Activated T-cell treated with anti-CD3 and anti-CD28 coated beads, Interleukin-2, amount 50 U/mL, for 72 hours (primary cell): ENCODE results near the gene RBMS1. TPM values are rescaled to one million over a fixed set of nuclear protein-coding genes. Genes with fewer than 3 reads are reported as not detected.

Experiments
- ATAC-seq, 2 donors: fragments of 150-1000 bp; cut with Tn5 transposase; replicated peaks in 1 of 2; 2 replicates each; pipeline ENCODE4 v1.10.0; 2021; ENCODE audit warnings: moderate library complexity in 2 of 2, mild to moderate bottlenecking in 1 of 2
- DNase-seq, 2 donors: peaks; one replicate each; pipeline ENCODE4 v3.0.0; 2021 to 2022; ENCODE audit warnings: mixed read lengths in 1 of 2
- H3K27ac Mint-ChIP-seq: one replicate; pipeline ENCODE4 v1.8.0; 2022; ENCODE audit warnings: mild to moderate bottlenecking, moderate library complexity, mixed read lengths
- H3K27me3 Mint-ChIP-seq: one replicate; pipeline ENCODE4 v1.8.0; 2022; ENCODE audit warnings: low read depth, mixed read lengths
- H3K36me3 Mint-ChIP-seq, 2 donors: one replicate each; pipeline ENCODE4 v1.8.0; 2022; ENCODE audit warnings: mixed read lengths in 2 of 2, mild to moderate bottlenecking in 1 of 2; ENCODE audit not compliant: insufficient read depth in 2 of 2
- H3K4me1 Mint-ChIP-seq: one replicate; pipeline ENCODE4 v1.8.0; 2022; ENCODE audit warnings: low read depth, mixed read lengths
- H3K4me3 Mint-ChIP-seq, 2 donors: one replicate each; pipeline ENCODE4 v1.8.0; 2022; ENCODE audit warnings: mild to moderate bottlenecking in 2 of 2, mixed read lengths in 2 of 2, moderate library complexity in 2 of 2
- H3K9me3 Mint-ChIP-seq, 2 donors: one replicate each; pipeline ENCODE4 v1.8.0; 2022; ENCODE audit warnings: mixed read lengths in 2 of 2
- total RNA-seq, 2 donors: library from RNA; stranded (reverse); gene quantifications; one replicate each; pipeline ENCODE4 v1.2.3, GENCODE V29; 2022

RBMS1 gene
- total RNA-seq, 2 donors from 2014 or later = 48.4 to 55.1 TPM

GRCh38 chr2:160474319-160474645 lies 19.3 kb downstream of the RBMS1 start:
- Mint-ChIP-seq H3K9me3 (no peaks in the 10 kb centered on the region), H3K4me3 (peak overlapping the region; percentile 73 to 89), H3K27ac (peak overlapping the region; percentile 91), H3K27me3 (no peaks in the 10 kb centered on the region), H3K4me1 (peaks cover 88% of the 10 kb centered on the region), H3K36me3 (peaks cover 0 to 2% of the 10 kb centered on the region in 2 donors)
- peak in 1 of 2 donors; percentile 14 for ATAC-seq
- no peak for DNase-seq

GRCh38 chr2:160473468-160474318 lies 19.9 kb downstream of the RBMS1 start:
- Mint-ChIP-seq H3K9me3 (no peaks in the 10 kb centered on the region), H3K36me3 (peaks cover 0 to 2% of the 10 kb centered on the region in 2 donors), H3K4me3 (peak overlapping the region; percentile 73 to 89), H3K4me1 (peaks cover 88% of the 10 kb centered on the region), H3K27ac (peak overlapping the region; percentile 95), H3K27me3 (no peaks in the 10 kb centered on the region)
- DNase-seq = no peak
- no peak for ATAC-seq

GRCh38 chr2:160472839-160473251 lies 20.8 kb downstream of the RBMS1 start:
- no peaks in the 10 kb centered on the region for H3K27me3 Mint-ChIP-seq
- ATAC-seq (peak; percentile 82 to 87), DNase-seq (no peak)
- peak overlapping the region; percentile 95 for H3K27ac Mint-ChIP-seq
- no peaks in the 10 kb centered on the region for H3K9me3 Mint-ChIP-seq
- H3K36me3 Mint-ChIP-seq = no peaks in the 10 kb centered on the region
- peak overlapping the region; percentile 73 to 81 for H3K4me3 Mint-ChIP-seq
- H3K4me1 Mint-ChIP-seq = peaks cover 88% of the 10 kb centered on the region

GRCh38 chr2:160471950-160472349 lies 21.7 kb downstream of the RBMS1 start:
- H3K36me3 Mint-ChIP-seq = no peaks in the 10 kb centered on the region
- H3K4me3 Mint-ChIP-seq = peak overlapping the region; percentile 46 to 86
- peaks cover 90% of the 10 kb centered on the region for H3K4me1 Mint-ChIP-seq
- DNase-seq = peak; percentile 35 to 43
- H3K27me3 Mint-ChIP-seq = no peaks in the 10 kb centered on the region
- H3K9me3 Mint-ChIP-seq = no peaks in the 10 kb centered on the region
- ATAC-seq = peak; percentile 40 to 60
- peak overlapping the region; percentile 95 for H3K27ac Mint-ChIP-seq

GRCh38 chr2:160469621-160470204 lies 23.9 kb downstream of the RBMS1 start:
- Mint-ChIP-seq H3K36me3 (no peaks in the 10 kb centered on the region), H3K27ac (peak overlapping the region; percentile 16), H3K27me3 (no peaks in the 10 kb centered on the region), H3K4me3 (peak overlapping the region; percentile 55 to 70), H3K9me3 (no peaks in the 10 kb centered on the region), H3K4me1 (peaks cover 96% of the 10 kb centered on the region)
- DNase-seq = no peak
- ATAC-seq = no peak

GRCh38 chr2:160469164-160469563 lies 24.4 kb downstream of the RBMS1 start:
- peak overlapping the region; percentile 55 to 70 for H3K4me3 Mint-ChIP-seq
- no peaks in the 10 kb centered on the region for H3K9me3 Mint-ChIP-seq
- no peaks in the 10 kb centered on the region for H3K36me3 Mint-ChIP-seq
- H3K4me1 Mint-ChIP-seq = peaks cover 96% of the 10 kb centered on the region
- DNase-seq = no peak
- H3K27ac Mint-ChIP-seq = peak overlapping the region; percentile 16
- H3K27me3 Mint-ChIP-seq = no peaks in the 10 kb centered on the region
- ATAC-seq = no peak

GRCh38 chr2:160467086-160467485 lies 26.5 kb downstream of the RBMS1 start:
- ATAC-seq (no peak), DNase-seq (no peak)
- Mint-ChIP-seq H3K27ac (peak overlapping the region; percentile 78), H3K4me1 (peaks cover 96% of the 10 kb centered on the region), H3K4me3 (peak overlapping the region; percentile 33 to 70), H3K9me3 (no peaks in the 10 kb centered on the region), H3K27me3 (no peaks in the 10 kb centered on the region), H3K36me3 (peaks cover 0 to 3% of the 10 kb centered on the region in 2 donors)

GRCh38 chr2:160465406-160465805 lies 28.2 kb downstream of the RBMS1 start:
- H3K27me3 Mint-ChIP-seq = no peaks in the 10 kb centered on the region
- peak overlapping the region; percentile 95 for H3K27ac Mint-ChIP-seq
- peaks cover 0 to 3% of the 10 kb centered on the region in 2 donors for H3K36me3 Mint-ChIP-seq
- peaks cover 91% of the 10 kb centered on the region for H3K4me1 Mint-ChIP-seq
- peak overlapping the region; percentile 42 to 64 for H3K4me3 Mint-ChIP-seq
- ATAC-seq (peak; percentile 91 to 94), DNase-seq (peak; percentile 40 to 65)
- no peaks in the 10 kb centered on the region for H3K9me3 Mint-ChIP-seq

GRCh38 chr2:160465002-160465401 lies 28.6 kb downstream of the RBMS1 start:
- DNase-seq (no peak), ATAC-seq (no peak)
- peak overlapping the region; percentile 95 for H3K27ac Mint-ChIP-seq
- peaks cover 0 to 3% of the 10 kb centered on the region in 2 donors for H3K36me3 Mint-ChIP-seq
- H3K9me3 Mint-ChIP-seq = no peaks in the 10 kb centered on the region
- no peaks in the 10 kb centered on the region for H3K27me3 Mint-ChIP-seq
- peak overlapping the region; percentile 42 to 64 for H3K4me3 Mint-ChIP-seq
- peaks cover 92% of the 10 kb centered on the region for H3K4me1 Mint-ChIP-seq

- no peak for ATAC-seq
- Mint-ChIP-seq H3K4me3 (peak overlapping the region in 1 of 2 donors; percentile 2), H3K36me3 (peaks cover 0 to 3% of the 10 kb centered on the region in 2 donors), H3K27me3 (no peaks in the 10 kb centered on the region), H3K9me3 (no peaks in the 10 kb centered on the region), H3K27ac (no peak overlapping the region), H3K4me1 (peaks cover 90% of the 10 kb centered on the region)
- no peak for DNase-seq
Observed at GRCh38 chr2:160464017-160464416, 29.6 kb downstream of the RBMS1 start.

GRCh38 chr2:160463245-160463644 lies 30.4 kb downstream of the RBMS1 start:
- no peak overlapping the region for H3K4me3 Mint-ChIP-seq
- H3K9me3 Mint-ChIP-seq = no peaks in the 10 kb centered on the region
- peaks cover 85% of the 10 kb centered on the region for H3K4me1 Mint-ChIP-seq
- no peaks in the 10 kb centered on the region for H3K27me3 Mint-ChIP-seq
- peaks cover 0 to 3% of the 10 kb centered on the region in 2 donors for H3K36me3 Mint-ChIP-seq
- DNase-seq (peak; percentile 21 to 22), ATAC-seq (peak; percentile 18 to 50)
- peak overlapping the region; percentile 3 for H3K27ac Mint-ChIP-seq

GRCh38 chr2:160460333-160460731 lies 33.3 kb downstream of the RBMS1 start:
- H3K4me3 Mint-ChIP-seq = no peak overlapping the region
- peaks cover 72% of the 10 kb centered on the region for H3K4me1 Mint-ChIP-seq
- H3K27me3 Mint-ChIP-seq = no peaks in the 10 kb centered on the region
- H3K9me3 Mint-ChIP-seq = no peaks in the 10 kb centered on the region
- ATAC-seq = no peak
- H3K36me3 Mint-ChIP-seq = peaks cover 0 to 3% of the 10 kb centered on the region in 2 donors
- DNase-seq = no peak
- no peak overlapping the region for H3K27ac Mint-ChIP-seq

- ATAC-seq (no peak), DNase-seq (no peak)
- H3K27ac Mint-ChIP-seq = peak overlapping the region; percentile 62
- peaks cover 66% of the 10 kb centered on the region for H3K4me1 Mint-ChIP-seq
- peaks cover 0 to 3% of the 10 kb centered on the region in 2 donors for H3K36me3 Mint-ChIP-seq
- H3K27me3 Mint-ChIP-seq = no peaks in the 10 kb centered on the region
- no peaks in the 10 kb centered on the region for H3K9me3 Mint-ChIP-seq
- no peak overlapping the region for H3K4me3 Mint-ChIP-seq
Observed at GRCh38 chr2:160459538-160460332, 33.9 kb downstream of the RBMS1 start.
